Measurements from ENCODE around the gene HTRA3. TPM values are rescaled to one million over a fixed set of nuclear protein-coding genes. Genes with fewer than 3 reads are reported as not detected.

HTRA3 gene
- total and polyA plus RNA-seq, 2 experiments from 2014 or later: 19.4 to 34.9 TPM

- Histone ChIP-seq H3K4me3 (no peak overlapping the region), H3K79me2 (no peaks in the 10 kb centered on the region), H3K9me2 (replicated peaks; ENCODE audit: insufficient read depth) (no peaks in the 10 kb centered on the region), H3K4me2 (no peak overlapping the region), H3K27me3 (no peaks in the 10 kb centered on the region), H3K27ac (no peak overlapping the region), H3K36me3 (replicated peaks; ENCODE audit: insufficient read depth, low read depth) (no peaks in the 10 kb centered on the region), H3K4me1 (ENCODE audit: insufficient read depth) (peaks cover 12% of the 10 kb centered on the region), H2AFZ (no peak overlapping the region), H4K20me1 (ENCODE audit: insufficient read depth, poor library complexity, severe bottlenecking) (no peaks in the 10 kb centered on the region), H3K9me3 (ENCODE audit: low read depth) (no peaks in the 10 kb centered on the region)
- TF ChIP-seq EZH2 (IDR thresholded peaks at IDR 0.05; ENCODE audit: borderline replicate concordance) (no peak), EZH2phosphoT487 (IDR thresholded peaks at IDR 0.05; ENCODE audit: low read depth, severe bottlenecking, unreplicated experiment) (no peak), CTCF (IDR thresholded peaks at IDR 0.05; ENCODE audit: poor library complexity) (no peak)
- WGBS (ENCODE audit: low lambda C conversion rate, missing lambda C conversion rate): 95% methylated on average over 12 of the region's 12 CpGs
- no peak for DNase-seq (ENCODE audit: low spot score)
Measured at GRCh38 chr4:8235686-8236085, 33.9 kb upstream of the HTRA3 start.

GRCh38 chr4:8236106-8236919, 33.2 kb upstream of the HTRA3 start:
- no peak for DNase-seq (ENCODE audit: low spot score)
- H3K4me1 ChIP-seq (ENCODE audit: insufficient read depth): peaks cover 12% of the 10 kb centered on the region
- H3K9me3 ChIP-seq (ENCODE audit: low read depth): no peaks in the 10 kb centered on the region
- H3K27ac ChIP-seq: no peak overlapping the region
- no peak overlapping the region for H2AFZ ChIP-seq
- H3K4me2 ChIP-seq: no peak overlapping the region
- no peaks in the 10 kb centered on the region for H3K27me3 ChIP-seq
- no peaks in the 10 kb centered on the region for H3K79me2 ChIP-seq
- no peaks in the 10 kb centered on the region for H4K20me1 ChIP-seq (ENCODE audit: insufficient read depth, poor library complexity, severe bottlenecking)
- no peaks in the 10 kb centered on the region for H3K9me2 ChIP-seq (replicated peaks; ENCODE audit: insufficient read depth)
- WGBS (ENCODE audit: low lambda C conversion rate, missing lambda C conversion rate): 95% methylated on average over 24 of the region's 24 CpGs
- no peaks in the 10 kb centered on the region for H3K36me3 ChIP-seq (replicated peaks; ENCODE audit: insufficient read depth, low read depth)
- no peak overlapping the region for H3K4me3 ChIP-seq
- TF ChIP-seq EZH2 (IDR thresholded peaks at IDR 0.05; ENCODE audit: borderline replicate concordance) (no peak), CTCF (IDR thresholded peaks at IDR 0.05; ENCODE audit: poor library complexity) (no peak), EZH2phosphoT487 (IDR thresholded peaks at IDR 0.05; ENCODE audit: low read depth, severe bottlenecking, unreplicated experiment) (no peak)

GRCh38 chr4:8236920-8237195, 32.7 kb upstream of the HTRA3 start:
- Histone ChIP-seq H3K36me3 (replicated peaks; ENCODE audit: insufficient read depth, low read depth) (no peaks in the 10 kb centered on the region), H3K4me3 (no peak overlapping the region), H3K27ac (no peak overlapping the region), H3K9me3 (ENCODE audit: low read depth) (no peaks in the 10 kb centered on the region), H3K4me1 (ENCODE audit: insufficient read depth) (peaks cover 12% of the 10 kb centered on the region), H3K27me3 (no peaks in the 10 kb centered on the region), H3K79me2 (no peaks in the 10 kb centered on the region), H4K20me1 (ENCODE audit: insufficient read depth, poor library complexity, severe bottlenecking) (no peaks in the 10 kb centered on the region), H3K9me2 (replicated peaks; ENCODE audit: insufficient read depth) (no peaks in the 10 kb centered on the region), H2AFZ (no peak overlapping the region), H3K4me2 (no peak overlapping the region)
- 93% methylated on average over 9 of the region's 9 CpGs for WGBS (ENCODE audit: low lambda C conversion rate, missing lambda C conversion rate)
- TF ChIP-seq CTCF (IDR thresholded peaks at IDR 0.05; ENCODE audit: poor library complexity) (no peak), EZH2 (IDR thresholded peaks at IDR 0.05; ENCODE audit: borderline replicate concordance) (no peak), EZH2phosphoT487 (IDR thresholded peaks at IDR 0.05; ENCODE audit: low read depth, severe bottlenecking, unreplicated experiment) (no peak)
- no peak for DNase-seq (ENCODE audit: low spot score)

Measured in hepatocyte (in vitro differentiated cells).